Skeletal muscle tissue (tissue), 4 donors: Measurements from ENCODE around the gene TCN1. TPM values are rescaled to one million over a fixed set of nuclear protein-coding genes. Genes with fewer than 3 reads are reported as not detected.

Experiments
- H3K27ac ChIP-seq: one replicate; pipeline ENCODE4 v1.7.0; 2013; ENCODE audit warnings: mild to moderate bottlenecking, low read depth, low read length, inconsistent platforms
- H3K27me3 ChIP-seq, 3 donors: one replicate each; pipeline ENCODE4 v1.7.0; 2013; ENCODE audit warnings: low read length in 3 of 3; ENCODE audit not compliant: control insufficient read depth in 3 of 3, insufficient read depth in 3 of 3
- H3K36me3 ChIP-seq, 3 donors: one replicate each; pipeline ENCODE4 v1.7.0; 2013; ENCODE audit warnings: low read length in 3 of 3; ENCODE audit not compliant: control insufficient read depth in 3 of 3, insufficient read depth in 3 of 3
- H3K4me1 ChIP-seq, 3 donors: one replicate each; pipeline ENCODE4 v1.7.0; 2013; ENCODE audit warnings: low read length in 3 of 3, mild to moderate bottlenecking in 3 of 3; ENCODE audit not compliant: control insufficient read depth in 3 of 3, insufficient read depth in 3 of 3
- H3K4me3 ChIP-seq, 3 donors: one replicate each; pipeline ENCODE4 v1.7.0; 2013; ENCODE audit warnings: low read length in 3 of 3
- H3K9ac ChIP-seq, 3 donors: one replicate each; pipeline ENCODE4 v1.7.0; 2013; ENCODE audit warnings: low read length in 3 of 3, mild to moderate bottlenecking in 3 of 3, moderate library complexity in 2 of 3, low read depth in 1 of 3
- H3K9me3 ChIP-seq, 3 donors: one replicate each; pipeline ENCODE4 v1.7.0; 2013; ENCODE audit warnings: low read length in 3 of 3; ENCODE audit not compliant: control insufficient read depth in 3 of 3
- total RNA-seq: library from RNA; depleted of rRNA; stranded (reverse); fragments of >200 nt; gene quantifications from one replicate; pipeline ENCODE4 v1.2.3, GENCODE V29; 2014
- donor health status: Osteomylitis.

TCN1 gene
- total RNA-seq, 1 donor from 2014 or later, result 1.6 TPM

DNA sequence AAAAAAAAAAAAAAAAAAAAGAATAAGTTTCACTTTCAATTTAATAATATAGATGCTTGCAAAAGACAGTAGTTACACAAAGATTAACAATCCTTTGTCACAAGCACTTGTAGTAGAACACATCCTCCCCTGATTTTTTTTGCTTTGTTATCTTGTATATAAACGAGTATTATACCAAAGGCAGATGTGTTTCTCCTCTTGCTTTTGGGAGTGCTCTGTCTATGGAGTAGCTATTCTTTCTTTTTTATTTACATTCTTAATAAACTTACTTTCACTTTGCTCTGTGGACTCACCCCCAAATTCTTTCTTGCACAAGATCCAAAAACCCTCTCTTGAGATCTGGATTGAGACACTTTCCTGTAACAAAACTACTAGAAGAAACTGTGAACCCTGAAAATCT, 52.3 kb downstream of the TCN1 start:
- Histone ChIP-seq H3K9ac (no peak overlapping the region), H3K27ac (no peak overlapping the region), H3K9me3 (no peaks in the 10 kb centered on the region), H3K4me3 (no peak overlapping the region), H3K27me3 (no peaks in the 10 kb centered on the region), H3K4me1 (peaks cover 4 to 9% (median 6%) of the 10 kb centered on the region in 3 donors), H3K36me3 (peaks cover 0 to 2% (median 0%) of the 10 kb centered on the region in 3 donors)

DNA sequence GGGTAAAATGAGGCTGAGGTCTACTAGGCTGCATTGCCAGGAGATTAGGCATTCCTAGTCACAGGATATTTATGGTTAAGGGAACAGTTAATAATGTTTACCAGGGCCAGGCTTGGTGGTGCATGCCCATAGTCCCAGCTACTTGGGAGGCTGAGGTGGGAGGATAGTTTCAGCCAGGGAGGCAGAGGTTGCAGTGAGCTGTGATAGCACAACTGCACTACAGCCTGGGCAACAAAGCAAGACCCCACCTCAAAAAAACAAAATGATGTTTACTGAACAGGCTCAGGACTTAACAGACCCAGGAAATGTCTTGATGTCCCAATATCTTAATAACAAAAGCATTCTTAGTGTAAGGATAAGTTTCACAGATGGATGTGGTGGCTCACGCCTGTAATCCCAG, 52.9 kb downstream of the TCN1 start:
- H3K36me3 ChIP-seq, result peaks cover 3 to 6% (median 4%) of the 10 kb centered on the region in 3 donors

DNA sequence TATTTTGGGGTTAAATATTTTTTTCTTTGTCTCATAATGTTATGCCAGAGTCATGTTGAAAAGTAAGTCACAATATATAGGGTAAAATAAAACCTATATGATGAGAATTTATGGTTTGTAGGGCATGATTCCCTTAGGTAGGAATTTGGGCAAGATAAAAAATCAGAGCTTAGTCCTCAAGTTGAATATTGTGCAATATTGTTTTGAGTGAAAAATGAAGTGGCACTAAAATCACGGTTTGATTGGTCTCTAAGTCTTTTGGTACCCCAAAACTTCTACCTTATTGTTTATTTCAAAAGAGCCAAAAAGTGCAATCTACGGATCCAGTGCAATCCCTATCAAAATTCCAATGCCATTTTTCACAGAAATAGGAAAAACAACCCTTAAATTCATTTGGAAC, 54.1 kb downstream of the TCN1 start:
- Histone ChIP-seq H3K27me3 (no peaks in the 10 kb centered on the region), H3K9me3 (no peaks in the 10 kb centered on the region), H3K36me3 (peaks cover 11 to 13% (median 12%) of the 10 kb centered on the region in 3 donors), H3K9ac (no peak overlapping the region), H3K27ac (no peak overlapping the region), H3K4me1 (peaks cover 4 to 9% (median 6%) of the 10 kb centered on the region in 3 donors), H3K4me3 (no peak overlapping the region)

More for the DNA sequence above, 52.9 kb downstream of the TCN1 start:
- no peaks in the 10 kb centered on the region for H3K9me3 ChIP-seq
- H3K27me3 ChIP-seq, result no peaks in the 10 kb centered on the region
- H3K27ac ChIP-seq, result no peak overlapping the region
- no peak overlapping the region for H3K4me3 ChIP-seq
- no peak overlapping the region for H3K9ac ChIP-seq
- H3K4me1 ChIP-seq, result peaks cover 4 to 9% (median 6%) of the 10 kb centered on the region in 3 donors

DNA sequence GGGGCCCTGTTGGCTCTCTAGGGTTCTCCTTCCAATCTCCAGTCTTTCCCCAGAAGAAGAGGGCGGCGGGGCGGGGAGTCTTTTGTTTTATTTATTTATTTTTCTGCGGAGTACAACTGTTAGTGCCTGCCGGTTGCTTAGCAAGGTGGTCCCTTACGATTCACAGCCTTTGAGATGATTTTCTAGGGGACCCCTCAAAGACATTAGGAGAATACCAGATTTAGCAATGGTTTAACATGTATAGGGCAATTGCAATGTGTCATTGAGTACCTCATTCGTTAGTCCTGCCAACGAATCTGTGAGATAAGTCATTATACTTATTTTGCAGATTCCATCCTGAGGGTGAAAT, 55.4 kb downstream of the TCN1 start:
- Histone ChIP-seq H3K9me3 (no peaks in the 10 kb centered on the region), H3K27me3 (no peaks in the 10 kb centered on the region), H3K27ac (peak overlapping the region; percentile 76)

DNA sequence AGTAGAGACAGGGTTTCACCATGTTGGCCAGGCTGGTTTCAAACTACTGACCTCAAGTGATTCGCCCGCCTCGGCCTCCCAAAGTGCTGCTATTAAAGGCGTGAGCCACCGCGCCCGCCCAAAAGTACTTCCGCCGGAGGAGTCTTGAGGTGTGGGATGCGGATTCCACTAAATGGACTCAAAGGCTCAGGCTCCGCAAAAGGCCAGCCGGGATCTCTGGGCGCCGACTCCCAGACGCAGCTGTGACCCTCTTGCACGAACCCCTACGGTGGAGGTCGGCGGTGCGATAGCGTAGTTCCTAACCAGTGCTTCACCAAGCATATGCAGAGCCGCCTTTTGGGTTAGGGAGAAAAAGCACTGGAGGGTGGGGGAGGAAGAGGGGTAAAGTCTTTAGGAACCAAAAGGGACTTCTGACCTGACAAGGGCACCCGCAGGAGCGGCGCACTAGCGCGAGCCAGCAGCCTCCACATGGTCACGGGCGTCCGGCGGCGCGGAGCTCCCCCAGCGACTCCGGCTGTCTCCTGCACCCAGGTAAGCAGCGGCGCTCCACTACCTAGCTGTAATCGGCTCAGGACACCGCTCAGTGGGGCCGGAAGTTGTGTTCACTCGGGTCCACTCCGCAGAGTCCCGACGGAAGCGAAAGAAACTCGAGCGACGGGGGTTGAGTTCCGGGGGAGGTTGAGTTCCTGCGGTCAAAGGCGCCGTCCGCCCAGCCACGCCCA, 55.9 kb downstream of the TCN1 start, which contains the start of gene MRPL16:
TSS of gene MRPL16 (minus strand) at position 590 of the 722 bp plus-strand sequence. CDS start at position 470, 120 bp downstream.
- H3K4me3 ChIP-seq, result peak within 1 kb of the TSS; percentile 90 to 99 (median 98)
- H3K27ac ChIP-seq, result peak within 1 kb of the TSS; percentile 76
- H3K36me3 ChIP-seq, result peaks cover 24 to 31% (median 30%) of the 10 kb centered on the region in 3 donors
- H3K27me3 ChIP-seq, result no peaks in the 10 kb centered on the region
- H3K9ac ChIP-seq, result peak within 1 kb of the TSS; percentile 98 to 99 (median 99)
- H3K4me1 ChIP-seq, result peaks cover 4 to 9% (median 6%) of the 10 kb centered on the region in 3 donors
- H3K9me3 ChIP-seq, result no peaks in the 10 kb centered on the region

More for the DNA sequence above, 55.4 kb downstream of the TCN1 start:
- Histone ChIP-seq H3K9ac (peak overlapping the region; percentile 98 to 99 (median 99)), H3K4me3 (peak overlapping the region; percentile 90 to 99 (median 98)), H3K4me1 (peaks cover 4 to 9% (median 6%) of the 10 kb centered on the region in 3 donors), H3K36me3 (peaks cover 24 to 27% (median 25%) of the 10 kb centered on the region in 3 donors)

DNA sequence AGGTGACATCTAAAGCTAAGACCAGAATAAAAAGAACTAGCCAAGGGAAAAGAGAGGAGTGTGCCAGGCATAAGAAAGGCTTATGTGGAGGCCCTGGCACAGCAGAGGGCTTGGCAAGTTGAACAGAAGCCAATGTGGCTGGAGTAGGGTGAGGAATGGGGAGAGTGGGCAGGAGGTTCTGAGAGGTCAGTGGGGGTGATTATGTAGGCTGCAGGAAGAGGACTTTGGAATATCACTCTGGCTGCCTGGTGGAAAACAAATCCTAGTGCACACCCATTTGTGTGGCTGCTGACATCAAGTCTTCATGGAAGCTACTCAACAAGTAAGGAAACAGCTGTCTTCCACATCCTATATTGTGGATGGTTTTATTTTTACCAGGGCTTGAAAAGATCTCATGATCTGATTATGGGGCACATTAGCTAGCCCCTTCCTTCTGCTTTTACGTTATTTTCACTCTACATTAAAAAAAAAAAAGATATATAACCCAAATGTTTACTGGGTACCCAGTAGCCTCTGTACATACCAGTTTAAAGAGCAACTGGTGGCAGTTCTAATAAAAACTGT, 59.2 kb downstream of the TCN1 start:
- H3K9ac ChIP-seq, result no peak overlapping the region
- H3K27ac ChIP-seq, result no peak overlapping the region
- no peaks in the 10 kb centered on the region for H3K27me3 ChIP-seq
- no peaks in the 10 kb centered on the region for H3K9me3 ChIP-seq
- peaks cover 32 to 38% (median 35%) of the 10 kb centered on the region in 3 donors for H3K36me3 ChIP-seq
- H3K4me3 ChIP-seq, result no peak overlapping the region
- H3K4me1 ChIP-seq, result peaks cover 6 to 13% (median 9%) of the 10 kb centered on the region in 3 donors

DNA sequence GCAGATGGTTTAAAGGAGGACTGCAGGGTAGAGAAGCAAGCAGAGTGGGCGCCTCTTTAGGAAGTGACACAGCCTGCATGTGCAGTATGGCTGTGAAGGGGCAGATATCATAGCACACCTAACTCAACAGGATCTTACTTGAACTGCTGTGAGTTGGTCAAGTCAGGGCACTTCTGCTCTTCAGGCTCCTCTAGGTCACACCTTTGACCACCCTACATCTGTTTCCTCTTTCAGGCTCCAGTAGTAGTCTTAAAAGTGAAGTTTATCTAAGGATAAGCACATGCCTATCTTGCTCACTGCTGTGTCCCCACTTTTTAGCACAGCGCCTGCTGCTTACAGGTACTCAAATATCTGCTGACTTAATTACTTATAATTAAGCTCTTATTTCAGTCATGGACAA, 62.2 kb downstream of the TCN1 start:
- Histone ChIP-seq H3K4me1 (peaks cover 5 to 8% (median 7%) of the 10 kb centered on the region in 3 donors), H3K36me3 (peaks cover 33 to 44% (median 41%) of the 10 kb centered on the region in 3 donors), H3K27ac (no peak overlapping the region)

More for the DNA sequence above, 62.2 kb downstream of the TCN1 start:
- Histone ChIP-seq H3K27me3 (no peaks in the 10 kb centered on the region), H3K4me3 (no peak overlapping the region), H3K9me3 (no peaks in the 10 kb centered on the region), H3K9ac (no peak overlapping the region)

Other genes with a start within 250 kb of the TCN1 start
- 4.2 TPM for gene PATL1, start 197.4 kb downstream of the TCN1 start, total RNA-seq
- not detected for gene OR10V1, start 152.6 kb downstream of the TCN1 start, total RNA-seq
- 2.6 TPM for gene STX3, start 111.1 kb downstream of the TCN1 start, total RNA-seq
- 23.5 TPM for gene MRPL16, start 55.7 kb downstream of the TCN1 start, total RNA-seq
- not detected for gene CBLIF, start 21.0 kb downstream of the TCN1 start, total RNA-seq
- gene OOSP3, start 12.3 kb upstream of the TCN1 start, total RNA-seq, result not detected
- gene OOSP1, start 71.9 kb upstream of the TCN1 start, total RNA-seq, result not detected
- gene OOSP4A, start 97.5 kb upstream of the TCN1 start, total RNA-seq, result not detected
- not detected for gene OOSP4B, start 150.7 kb upstream of the TCN1 start, total RNA-seq
- not detected for gene OOSP2, start 173.9 kb upstream of the TCN1 start, total RNA-seq
- gene MS4A3, start 190.2 kb upstream of the TCN1 start, total RNA-seq, result 6.8 TPM
- gene MS4A2, start 222.2 kb upstream of the TCN1 start, total RNA-seq, result under 0.01 TPM